Transverse colon (tissue), 3 donors: ENCODE measurements around the gene COMMD7.

Experiments
- CTCF ChIP-seq, 5 experiments: fragments of 200-600 bp in 3 of 5; fragments of 450-650 bp in 2 of 5; sonication (generic) in 3 of 5; IDR thresholded peaks; 1 replicate in 2 of 5; 2 replicates in 3 of 5; pipeline ENCODE4 v1.5.1; 2016 to 2017; ENCODE audit warnings: antibody characterized with exemption in 5 of 5, inconsistent platforms in 3 of 5, mild to moderate bottlenecking in 2 of 5, moderate library complexity in 1 of 5
- POLR2A ChIP-seq: fragments of 450-650 bp; IDR thresholded peaks from one replicate; pipeline ENCODE4 v1.6.1; 2016; ENCODE audit warnings: antibody characterized with exemption, mild to moderate bottlenecking, moderate library complexity

GRCh38 chr20:32780749-32781655 is 37.7 kb upstream of the COMMD7 start:
- TF ChIP-seq POLR2A (no peak), CTCF (IDR thresholded peaks at IDR 0.05) (no peak)
